GM10266 (cell line): Measurements from ENCODE around the gene TMEM38B.

Source experiments
- DNase-seq: peaks from one replicate; pipeline ENCODE4 v3.0.0; 2012; ENCODE audit errors: extremely low spot score
- TF ChIP-seq, protein P1 (sequence below): IDR thresholded peaks from 2 replicates; pipeline ENCODE4 v1.5.1; 2012; ENCODE audit warnings: mild to moderate bottlenecking, low read depth; ENCODE audit not compliant: control insufficient read depth, insufficient read depth; ENCODE audit errors: missing control alignments

Gene TMEM38B

GRCh38 chr9:105661011-105661410 lies 33.3 kb upstream of the TMEM38B start:
- TF ChIP-seq, protein P1, sequence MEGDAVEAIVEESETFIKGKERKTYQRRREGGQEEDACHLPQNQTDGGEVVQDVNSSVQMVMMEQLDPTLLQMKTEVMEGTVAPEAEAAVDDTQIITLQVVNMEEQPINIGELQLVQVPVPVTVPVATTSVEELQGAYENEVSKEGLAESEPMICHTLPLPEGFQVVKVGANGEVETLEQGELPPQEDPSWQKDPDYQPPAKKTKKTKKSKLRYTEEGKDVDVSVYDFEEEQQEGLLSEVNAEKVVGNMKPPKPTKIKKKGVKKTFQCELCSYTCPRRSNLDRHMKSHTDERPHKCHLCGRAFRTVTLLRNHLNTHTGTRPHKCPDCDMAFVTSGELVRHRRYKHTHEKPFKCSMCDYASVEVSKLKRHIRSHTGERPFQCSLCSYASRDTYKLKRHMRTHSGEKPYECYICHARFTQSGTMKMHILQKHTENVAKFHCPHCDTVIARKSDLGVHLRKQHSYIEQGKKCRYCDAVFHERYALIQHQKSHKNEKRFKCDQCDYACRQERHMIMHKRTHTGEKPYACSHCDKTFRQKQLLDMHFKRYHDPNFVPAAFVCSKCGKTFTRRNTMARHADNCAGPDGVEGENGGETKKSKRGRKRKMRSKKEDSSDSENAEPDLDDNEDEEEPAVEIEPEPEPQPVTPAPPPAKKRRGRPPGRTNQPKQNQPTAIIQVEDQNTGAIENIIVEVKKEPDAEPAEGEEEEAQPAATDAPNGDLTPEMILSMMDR: no peak
- no peak for DNase-seq

DNA sequence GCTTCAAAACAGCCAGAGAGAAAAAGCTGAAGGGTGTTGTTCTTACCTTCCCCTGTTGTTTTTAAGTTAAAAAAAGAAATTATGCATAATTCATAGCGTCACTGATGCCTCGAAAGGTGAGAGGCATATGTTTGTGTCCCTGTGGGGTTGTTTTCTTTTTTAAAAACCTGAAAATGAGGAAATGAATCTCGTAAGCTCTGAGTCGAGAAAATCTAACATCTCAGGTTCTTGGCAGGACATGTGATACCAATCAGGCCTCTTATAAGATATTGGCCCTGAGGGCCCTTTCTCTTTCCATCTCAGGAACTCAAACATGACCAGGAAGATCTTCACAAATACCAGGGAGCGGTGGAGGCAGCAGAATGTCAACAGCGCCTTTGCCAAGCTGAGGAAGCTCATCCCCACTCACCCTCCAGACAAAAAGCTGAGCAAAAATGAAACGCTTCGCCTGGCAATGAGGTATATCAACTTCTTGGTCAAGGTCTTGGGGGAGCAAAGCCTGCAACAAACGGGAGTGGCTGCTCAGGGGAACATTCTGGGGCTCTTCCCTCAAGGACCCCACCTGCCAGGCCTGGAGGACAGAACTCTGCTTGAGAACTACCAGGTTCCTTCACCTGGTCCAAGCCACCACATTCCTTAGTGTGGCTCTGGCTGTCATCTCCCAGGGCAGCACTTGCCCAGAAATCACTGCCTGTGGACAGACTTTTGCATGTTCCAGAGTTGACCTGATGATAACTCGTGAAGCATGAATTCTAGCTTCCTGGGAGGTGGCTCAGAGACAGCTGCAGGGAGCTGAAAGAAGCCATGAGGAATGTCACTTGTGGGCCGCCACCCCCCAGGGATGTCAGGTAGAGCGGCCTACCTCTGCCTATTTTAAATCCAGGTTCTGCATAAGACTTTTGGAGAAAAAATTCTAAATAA lies 31.9 kb upstream of the TMEM38B start, which contains the start of gene TAL2:
Gene TAL2 (plus strand): TSS at position 274 of the 921 bp plus-strand sequence. CDS start 40 bp downstream, at position 314.
- DNase-seq: no peak
- TF ChIP-seq, protein P1: no peak

DNA sequence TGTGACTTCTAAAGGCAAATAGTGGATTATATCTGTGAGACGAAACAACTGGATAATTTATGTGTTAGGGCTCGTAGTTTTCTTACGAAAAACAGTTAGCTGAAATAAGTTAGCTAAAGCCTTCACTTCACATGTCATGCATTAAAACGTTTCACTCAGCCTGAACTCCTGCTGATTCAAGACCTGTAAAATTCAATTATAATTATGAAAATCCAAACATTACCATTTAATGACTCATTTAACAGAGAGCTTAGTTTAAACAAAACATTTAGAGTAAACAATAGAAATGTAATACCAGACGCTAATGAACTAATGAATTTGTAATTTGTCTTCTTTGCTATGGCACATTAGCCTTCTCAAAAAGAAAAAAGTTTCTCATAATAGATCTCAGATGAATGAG lies 30.4 kb upstream of the TMEM38B start:
- DNase-seq: no peak
- TF ChIP-seq, protein P1: no peak

- DNase-seq: no peak
Observed at GRCh38 chr9:105667867-105668266, 26.5 kb upstream of the TMEM38B start.

DNA sequence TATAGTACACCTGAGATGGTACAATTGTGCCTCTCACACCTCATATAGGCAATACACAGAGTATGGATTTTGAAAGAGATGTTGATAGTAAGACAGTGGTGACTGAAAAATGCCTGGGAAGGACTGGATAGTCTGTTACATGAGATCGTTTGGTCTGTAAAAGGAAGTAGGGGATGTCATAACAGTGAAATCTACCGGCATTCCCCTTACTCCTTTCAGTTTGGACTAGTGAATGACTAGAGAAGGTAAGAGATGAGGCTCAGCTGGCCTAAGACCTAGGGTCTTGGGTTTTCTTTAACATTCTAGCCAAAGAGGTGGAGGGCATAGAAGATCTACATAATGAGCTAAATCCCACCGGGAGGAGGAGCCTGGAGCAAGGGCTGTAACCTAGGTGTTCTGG lies 24.0 kb upstream of the TMEM38B start:
- TF ChIP-seq, protein P1: no peak
- no peak for DNase-seq

More at GRCh38 chr9:105667867-105668266, 26.5 kb upstream of the TMEM38B start:
- TF ChIP-seq, protein P1: no peak

DNA sequence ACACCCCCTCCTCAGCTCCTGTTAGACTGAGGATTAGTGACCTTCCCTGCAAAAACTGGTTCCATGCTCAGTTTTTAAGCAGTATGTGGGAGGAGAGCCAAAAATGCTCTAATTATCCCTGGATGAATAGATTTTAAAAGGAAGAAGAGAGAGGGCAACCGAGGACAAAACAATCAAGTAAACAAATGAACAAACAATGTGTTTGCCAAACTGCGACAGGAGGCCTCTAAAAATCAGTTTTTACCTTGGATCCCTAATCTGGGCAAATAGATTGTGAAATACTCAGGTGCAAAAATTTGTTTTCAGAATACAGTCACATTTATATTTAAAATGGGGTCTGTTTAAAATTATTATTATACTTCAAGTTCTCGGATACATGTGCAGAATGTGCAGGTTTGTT lies 23.6 kb upstream of the TMEM38B start:
- TF ChIP-seq, protein P1: no peak
- no peak for DNase-seq

- DNase-seq: no peak
- TF ChIP-seq, protein P1: no peak
Observed at GRCh38 chr9:105672711-105673234, 21.6 kb upstream of the TMEM38B start.
